ENCODE measurements around the gene CAPZA2. TPM values are rescaled to one million over a fixed set of nuclear protein-coding genes. Genes with fewer than 3 reads are reported as not detected.

CAPZA2 gene
- total and polyA plus RNA-seq, 2 experiments from 2014 or later: 150 to 348 TPM

DNA sequence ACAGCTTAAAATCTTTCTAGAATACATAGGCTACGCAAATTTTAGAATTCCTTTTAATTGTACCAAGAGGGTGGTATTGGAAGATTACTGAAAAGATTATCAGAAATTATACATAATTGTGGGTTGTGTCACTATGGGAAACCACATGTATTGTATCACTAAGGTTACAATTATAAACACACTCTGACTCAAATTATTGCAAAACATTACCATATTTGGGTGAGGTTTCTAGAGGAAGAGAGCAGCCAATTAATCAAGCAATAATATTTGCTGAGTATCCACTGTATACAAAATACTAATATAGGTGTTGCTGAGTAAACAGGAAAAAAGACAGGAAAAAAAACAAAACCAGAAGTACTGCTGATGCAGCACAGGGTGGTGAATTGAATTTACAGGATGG lies 3.1 kb upstream of the CAPZA2 start:
- no peaks in the 10 kb centered on the region for H3K27me3 ChIP-seq
- no peak overlapping the region for H3K27ac ChIP-seq
- H3K4me1 ChIP-seq (ENCODE audit: low read depth): no peaks in the 10 kb centered on the region
- H3K9me3 ChIP-seq (ENCODE audit: low read depth): no peaks in the 10 kb centered on the region
- peak in 1 of 2 donors; percentile 86 for DNase-seq (ENCODE audit: low read depth in 1 of 2, low spot score in 1 of 2)
- TF ChIP-seq CTCF (IDR thresholded peaks at IDR 0.05; ENCODE audit: low read depth, low read length): no peak
- H3K36me3 ChIP-seq: no peaks in the 10 kb centered on the region
- no peak overlapping the region for H3K4me3 ChIP-seq

DNA sequence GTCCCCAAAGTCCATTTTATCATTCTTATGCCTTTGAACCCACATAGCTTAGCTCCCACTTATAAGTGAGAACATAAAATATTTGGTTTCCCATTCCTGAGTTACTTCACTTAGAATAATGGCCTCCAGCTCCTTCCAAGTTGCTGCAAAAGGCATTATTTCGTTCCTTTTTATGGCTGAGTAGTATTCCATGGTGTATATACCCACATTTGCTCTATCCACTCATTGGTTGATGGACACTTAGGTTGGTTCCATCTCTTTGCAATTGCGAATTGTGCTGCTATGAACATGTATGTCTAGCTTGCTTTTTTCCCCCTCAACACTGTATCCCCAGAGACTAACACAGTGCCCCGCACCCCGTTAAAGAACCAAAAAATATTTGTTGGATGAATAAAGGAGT lies 670 bp upstream of the CAPZA2 start:
- H3K27me3 ChIP-seq: no peaks in the 10 kb centered on the region
- no peak overlapping the region for H3K4me3 ChIP-seq
- TF ChIP-seq CTCF (IDR thresholded peaks at IDR 0.05; ENCODE audit: low read depth, low read length): no peak
- H3K36me3 ChIP-seq: no peaks in the 10 kb centered on the region
- no peak for DNase-seq (ENCODE audit: low read depth in 1 of 2, low spot score in 1 of 2)
- no peaks in the 10 kb centered on the region for H3K4me1 ChIP-seq (ENCODE audit: low read depth)
- H3K9me3 ChIP-seq (ENCODE audit: low read depth): no peaks in the 10 kb centered on the region
- peak overlapping the region; percentile 5 for H3K27ac ChIP-seq

DNA sequence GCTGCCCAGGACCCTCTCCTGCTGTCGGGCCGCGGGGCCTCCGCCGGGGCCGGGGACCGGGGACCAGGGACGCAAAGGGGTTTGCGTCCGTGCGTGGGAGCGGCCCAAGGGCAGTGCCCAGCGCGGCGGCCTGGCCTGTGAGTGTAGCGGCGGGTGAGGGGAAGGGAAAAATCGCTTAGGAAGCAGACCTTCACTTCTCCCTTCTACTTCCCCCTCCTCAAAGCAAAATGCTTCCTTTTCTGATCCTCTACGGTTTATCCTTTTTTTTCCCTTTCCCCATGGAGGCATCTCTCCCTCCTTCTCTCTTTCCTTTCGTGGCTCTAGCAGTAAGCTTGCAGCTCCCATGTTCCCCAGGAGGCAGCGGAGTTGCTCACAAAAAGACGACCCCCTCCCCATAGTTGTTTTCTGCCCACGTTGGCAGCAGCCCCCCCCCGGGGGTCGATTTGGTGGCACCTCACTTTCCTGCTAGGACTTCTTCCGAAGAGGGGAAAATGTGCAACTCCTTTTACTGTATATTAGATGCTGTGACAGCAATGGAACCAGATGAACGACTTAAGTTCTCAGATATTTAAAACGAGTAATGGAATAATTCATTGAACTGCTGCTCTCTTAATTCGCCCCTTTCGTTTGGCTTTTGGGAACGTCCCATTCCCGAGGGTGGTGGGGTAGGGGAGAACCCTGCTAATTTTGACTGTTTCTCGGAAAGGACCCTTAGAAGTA lies 724 bp downstream of the CAPZA2 start:
- Histone ChIP-seq H3K36me3 (no peaks in the 10 kb centered on the region), H3K4me3 (peak overlapping the region; percentile 80), H3K4me1 (ENCODE audit: low read depth) (no peaks in the 10 kb centered on the region), H3K27me3 (no peaks in the 10 kb centered on the region), H3K27ac (peak overlapping the region; percentile 99), H3K9me3 (ENCODE audit: low read depth) (no peaks in the 10 kb centered on the region)
- DNase-seq (ENCODE audit: low read depth in 1 of 2, low spot score in 1 of 2): peak in 1 of 2 donors; percentile 28
- no peak for TF ChIP-seq CTCF (IDR thresholded peaks at IDR 0.05; ENCODE audit: low read depth, low read length)

DNA sequence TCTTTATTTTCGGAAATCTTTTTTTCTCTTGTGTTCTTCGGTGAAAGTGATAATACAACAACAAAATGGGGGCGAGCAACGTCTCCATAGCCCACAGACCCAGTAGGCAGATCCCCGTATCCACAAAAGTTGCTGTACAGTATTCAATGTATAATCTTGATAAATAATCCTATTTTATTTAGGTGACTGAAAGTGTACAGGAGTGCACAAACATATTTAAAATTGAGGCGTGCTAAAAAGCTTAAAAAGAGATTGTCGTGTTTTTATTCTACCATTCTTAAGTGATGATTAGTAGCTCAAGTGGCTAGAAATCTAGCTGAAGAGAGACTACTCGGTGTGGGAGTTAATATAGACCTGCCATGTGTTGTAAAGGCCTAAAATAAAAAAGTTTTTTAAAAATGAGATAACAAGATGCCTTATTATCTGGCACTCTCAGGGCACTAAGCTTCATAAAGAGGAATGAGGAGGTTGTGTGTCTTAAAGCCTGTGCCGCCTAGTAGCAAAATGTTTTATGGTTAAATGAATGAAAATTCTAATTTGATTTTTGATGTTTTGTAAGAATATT lies 1.6 kb downstream of the CAPZA2 start:
- peak overlapping the region; percentile 80 for H3K4me3 ChIP-seq
- peak overlapping the region; percentile 99 for H3K27ac ChIP-seq

GRCh38 chr7:116871061-116871700 lies 8.8 kb downstream of the CAPZA2 start:
- H3K9me3 ChIP-seq (ENCODE audit: low read depth): no peaks in the 10 kb centered on the region
- H3K27me3 ChIP-seq: no peaks in the 10 kb centered on the region
- no peak for TF ChIP-seq CTCF (IDR thresholded peaks at IDR 0.05; ENCODE audit: low read depth, low read length)
- no peak for DNase-seq (ENCODE audit: low read depth in 1 of 2, low spot score in 1 of 2)
- no peak overlapping the region for H3K27ac ChIP-seq
- H3K4me1 ChIP-seq (ENCODE audit: low read depth): peaks cover 48% of the 10 kb centered on the region
- no peak overlapping the region for H3K4me3 ChIP-seq
- H3K36me3 ChIP-seq: no peaks in the 10 kb centered on the region

More for the DNA sequence above, 1.6 kb downstream of the CAPZA2 start:
- no peaks in the 10 kb centered on the region for H3K4me1 ChIP-seq (ENCODE audit: low read depth)
- DNase-seq (ENCODE audit: low read depth in 1 of 2, low spot score in 1 of 2): peak in 1 of 2 donors; percentile 9
- no peak for TF ChIP-seq CTCF (IDR thresholded peaks at IDR 0.05; ENCODE audit: low read depth, low read length)
- no peaks in the 10 kb centered on the region for H3K9me3 ChIP-seq (ENCODE audit: low read depth)
- H3K36me3 ChIP-seq: no peaks in the 10 kb centered on the region
- no peaks in the 10 kb centered on the region for H3K27me3 ChIP-seq
